GM19035 (cell line): ENCODE data around the gene RAB20.

Experiments
- ATAC-seq: cut with Tn5 transposase; IDR thresholded peaks from one replicate; pipeline ENCODE4 v1.9.1; 2021; ENCODE audit not compliant: unreplicated experiment

RAB20 gene

GRCh38 chr13:110474713-110475112 is 86.8 kb downstream of the RAB20 start:
- no peak for ATAC-seq
